GM12872 (cell line): ENCODE measurements around the gene FAM229B.

Experiments used
- TF ChIP-seq, protein P1 (sequence below): IDR thresholded peaks from 3 replicates; pipeline ENCODE4 v1.5.1; 2011; ENCODE audit warnings: low read depth, mild to moderate bottlenecking, low read length, moderate library complexity; ENCODE audit not compliant: insufficient read depth

The FAM229B gene

GRCh38 chr6:112113918-112114317 is 26.5 kb downstream of the FAM229B start:
- TF ChIP-seq, protein P1, sequence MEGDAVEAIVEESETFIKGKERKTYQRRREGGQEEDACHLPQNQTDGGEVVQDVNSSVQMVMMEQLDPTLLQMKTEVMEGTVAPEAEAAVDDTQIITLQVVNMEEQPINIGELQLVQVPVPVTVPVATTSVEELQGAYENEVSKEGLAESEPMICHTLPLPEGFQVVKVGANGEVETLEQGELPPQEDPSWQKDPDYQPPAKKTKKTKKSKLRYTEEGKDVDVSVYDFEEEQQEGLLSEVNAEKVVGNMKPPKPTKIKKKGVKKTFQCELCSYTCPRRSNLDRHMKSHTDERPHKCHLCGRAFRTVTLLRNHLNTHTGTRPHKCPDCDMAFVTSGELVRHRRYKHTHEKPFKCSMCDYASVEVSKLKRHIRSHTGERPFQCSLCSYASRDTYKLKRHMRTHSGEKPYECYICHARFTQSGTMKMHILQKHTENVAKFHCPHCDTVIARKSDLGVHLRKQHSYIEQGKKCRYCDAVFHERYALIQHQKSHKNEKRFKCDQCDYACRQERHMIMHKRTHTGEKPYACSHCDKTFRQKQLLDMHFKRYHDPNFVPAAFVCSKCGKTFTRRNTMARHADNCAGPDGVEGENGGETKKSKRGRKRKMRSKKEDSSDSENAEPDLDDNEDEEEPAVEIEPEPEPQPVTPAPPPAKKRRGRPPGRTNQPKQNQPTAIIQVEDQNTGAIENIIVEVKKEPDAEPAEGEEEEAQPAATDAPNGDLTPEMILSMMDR: no peak

- TF ChIP-seq, protein P1: no peak
Observed at GRCh38 chr6:112114577-112115223, 27.3 kb downstream of the FAM229B start.

- TF ChIP-seq, protein P1: no peak
Observed at GRCh38 chr6:112116221-112116620, 28.8 kb downstream of the FAM229B start.

DNA sequence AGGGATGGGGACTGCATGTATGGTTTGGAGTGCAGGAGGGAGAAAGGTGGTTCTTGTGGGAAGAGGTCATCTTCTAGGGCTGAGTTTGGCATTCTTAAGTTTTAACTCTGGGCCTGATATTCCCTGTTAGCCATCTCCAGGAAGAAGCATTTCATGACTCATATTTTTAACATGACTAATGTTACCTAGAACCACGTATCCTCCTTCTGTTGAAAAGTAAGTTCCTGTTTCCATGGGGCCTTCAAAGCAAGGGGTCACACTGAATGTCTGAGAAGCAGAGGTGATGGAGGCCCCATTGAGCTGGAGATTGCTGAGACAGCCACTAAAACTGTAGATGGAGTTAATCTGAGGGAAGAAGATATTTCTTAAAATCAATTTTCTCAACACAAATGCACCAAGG is 30.2 kb downstream of the FAM229B start:
- TF ChIP-seq, protein P1: no peak

DNA sequence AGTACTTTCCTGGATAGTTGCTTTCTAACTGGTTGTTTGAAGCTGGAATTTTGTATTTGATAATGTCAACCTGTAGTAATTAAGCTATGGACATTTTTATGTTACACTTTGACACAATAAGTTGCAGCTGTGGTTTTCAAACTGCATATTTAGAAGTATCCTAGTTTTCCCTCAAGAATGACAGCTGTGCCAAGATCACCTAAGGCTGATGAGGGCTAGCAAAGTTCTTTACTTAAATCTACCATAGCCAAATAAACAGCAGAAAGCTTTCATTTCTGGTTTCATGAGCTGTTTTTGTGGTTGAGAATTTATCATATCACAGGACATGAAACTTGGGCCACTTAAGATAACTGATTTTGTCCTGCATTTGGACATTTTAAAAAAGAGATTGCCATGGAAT is 30.6 kb downstream of the FAM229B start:
- TF ChIP-seq, protein P1: no peak

GRCh38 chr6:112122756-112123155 is 35.4 kb downstream of the FAM229B start:
- TF ChIP-seq, protein P1: no peak

DNA sequence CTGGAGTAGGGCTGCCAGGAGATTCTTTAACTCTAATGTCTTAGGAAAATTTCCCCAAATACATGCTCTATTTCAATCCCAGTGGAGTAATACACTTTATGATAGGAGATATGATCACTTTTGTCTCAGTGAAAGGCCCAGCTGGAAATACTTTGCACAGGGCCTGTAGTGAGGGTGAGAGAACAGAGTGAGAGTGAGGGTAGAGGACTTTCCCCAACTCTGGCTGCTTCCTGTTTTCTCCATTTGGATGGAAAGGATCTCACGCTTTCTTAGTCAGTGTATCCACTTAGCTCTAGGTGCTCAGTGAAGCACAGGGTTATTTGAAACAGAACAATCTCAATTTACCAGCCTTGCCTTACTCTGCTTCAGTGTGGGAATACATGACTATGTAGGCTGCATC is 36.6 kb downstream of the FAM229B start:
- TF ChIP-seq, protein P1: no peak
